ENCODE results near the gene SLC45A2.

Gene SLC45A2

DNA sequence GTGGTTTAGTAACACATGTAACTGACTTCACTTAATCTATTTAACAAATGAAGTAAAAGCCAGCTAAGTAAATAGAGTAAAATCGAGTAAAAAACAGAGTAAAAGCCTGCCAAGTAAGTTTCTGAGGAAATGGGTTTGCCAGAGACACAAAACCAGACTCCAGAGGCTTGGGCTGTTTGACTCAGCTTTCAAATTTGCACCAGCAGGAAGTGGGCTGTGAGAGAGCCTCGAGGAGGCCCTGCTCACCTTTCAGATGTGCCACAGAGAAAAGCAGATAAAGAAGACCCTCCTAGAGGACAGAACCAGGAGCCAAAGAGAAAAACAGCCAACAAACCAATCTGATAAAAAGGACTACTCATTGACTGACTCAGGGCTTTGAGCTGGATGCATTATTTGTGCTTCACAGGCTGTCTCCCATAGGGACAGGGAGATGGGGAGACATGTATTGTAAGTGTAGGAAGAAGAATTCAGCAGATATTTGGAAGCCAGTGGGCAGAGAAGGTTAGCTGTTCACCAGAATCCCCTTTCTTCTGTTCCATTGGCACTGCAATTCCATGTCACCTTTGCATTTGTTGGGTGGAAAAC is 37.7 kb upstream of the SLC45A2 start:
- TF ChIP-seq, protein P1, sequence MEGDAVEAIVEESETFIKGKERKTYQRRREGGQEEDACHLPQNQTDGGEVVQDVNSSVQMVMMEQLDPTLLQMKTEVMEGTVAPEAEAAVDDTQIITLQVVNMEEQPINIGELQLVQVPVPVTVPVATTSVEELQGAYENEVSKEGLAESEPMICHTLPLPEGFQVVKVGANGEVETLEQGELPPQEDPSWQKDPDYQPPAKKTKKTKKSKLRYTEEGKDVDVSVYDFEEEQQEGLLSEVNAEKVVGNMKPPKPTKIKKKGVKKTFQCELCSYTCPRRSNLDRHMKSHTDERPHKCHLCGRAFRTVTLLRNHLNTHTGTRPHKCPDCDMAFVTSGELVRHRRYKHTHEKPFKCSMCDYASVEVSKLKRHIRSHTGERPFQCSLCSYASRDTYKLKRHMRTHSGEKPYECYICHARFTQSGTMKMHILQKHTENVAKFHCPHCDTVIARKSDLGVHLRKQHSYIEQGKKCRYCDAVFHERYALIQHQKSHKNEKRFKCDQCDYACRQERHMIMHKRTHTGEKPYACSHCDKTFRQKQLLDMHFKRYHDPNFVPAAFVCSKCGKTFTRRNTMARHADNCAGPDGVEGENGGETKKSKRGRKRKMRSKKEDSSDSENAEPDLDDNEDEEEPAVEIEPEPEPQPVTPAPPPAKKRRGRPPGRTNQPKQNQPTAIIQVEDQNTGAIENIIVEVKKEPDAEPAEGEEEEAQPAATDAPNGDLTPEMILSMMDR (conservative IDR thresholded peaks at IDR 0.05; ENCODE audit: low read depth, low read length) = no peak
- H3K4me3 ChIP-seq (ENCODE audit: low read depth, low read length) = no peak overlapping the region
- DNase-seq (ENCODE audit: low read depth) = peak; percentile 54

DNA sequence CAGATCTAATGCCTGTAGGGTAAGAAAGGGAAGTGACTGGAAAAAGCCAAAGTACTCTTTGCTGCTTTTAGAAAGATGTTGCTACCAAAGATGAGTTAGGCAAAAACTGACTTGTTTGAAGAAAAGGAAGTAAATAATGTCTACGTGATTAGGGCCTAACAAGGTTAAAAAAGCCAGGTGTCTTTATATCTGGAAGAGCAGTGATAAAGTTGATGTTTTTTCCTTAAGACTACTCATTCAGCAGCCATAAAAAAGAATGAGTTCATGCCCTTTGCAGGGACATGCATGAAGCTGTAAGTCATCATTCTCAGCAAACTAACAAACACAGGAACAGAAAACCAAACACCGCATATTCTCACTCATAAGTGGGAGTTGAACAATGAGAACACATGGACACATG is 36.8 kb upstream of the SLC45A2 start:
- DNase-seq (ENCODE audit: low read depth) = no peak
- H3K4me3 ChIP-seq (ENCODE audit: low read depth, low read length) = no peak overlapping the region
- TF ChIP-seq, protein P1 (conservative IDR thresholded peaks at IDR 0.05; ENCODE audit: low read depth, low read length) = no peak

GRCh38 chr5:34020726-34021125 is 36.2 kb upstream of the SLC45A2 start:
- TF ChIP-seq, protein P1 (conservative IDR thresholded peaks at IDR 0.05; ENCODE audit: low read depth, low read length) = no peak
- no peak for DNase-seq (ENCODE audit: low read depth)
- no peak overlapping the region for H3K4me3 ChIP-seq (ENCODE audit: low read depth, low read length)

- DNase-seq (ENCODE audit: low read depth) = no peak
- TF ChIP-seq, protein P1 (conservative IDR thresholded peaks at IDR 0.05; ENCODE audit: low read depth, low read length) = no peak
These were observed 32.8 kb upstream of the SLC45A2 start for GRCh38 chr5:34017254-34017653.

GRCh38 chr5:34016750-34017149 is 32.3 kb upstream of the SLC45A2 start:
- TF ChIP-seq, protein P1 (conservative IDR thresholded peaks at IDR 0.05; ENCODE audit: low read depth, low read length) = no peak
- no peak for DNase-seq (ENCODE audit: low read depth)
- no peak overlapping the region for H3K4me3 ChIP-seq (ENCODE audit: low read depth, low read length)

More at GRCh38 chr5:34017254-34017653, 32.8 kb upstream of the SLC45A2 start:
- no peak overlapping the region for H3K4me3 ChIP-seq (ENCODE audit: low read depth, low read length)

DNA sequence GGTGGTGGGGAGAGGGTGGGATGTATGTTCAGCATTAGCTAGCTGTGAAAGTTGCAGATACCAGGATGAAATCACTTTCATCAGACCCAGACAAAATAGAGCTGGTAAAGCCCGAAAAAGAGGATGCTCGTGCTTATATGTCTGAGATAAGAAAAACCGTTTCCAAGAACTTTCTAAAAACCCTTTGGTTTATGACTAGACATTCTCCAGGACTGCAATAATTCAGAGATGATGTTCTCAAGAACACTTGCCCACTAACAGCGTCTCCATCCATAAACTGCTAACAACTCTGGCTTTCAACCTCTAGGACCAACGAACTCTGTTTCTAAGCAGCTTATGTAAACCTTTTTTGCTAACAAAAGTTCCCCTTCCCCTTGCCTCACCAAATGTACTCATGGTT is 31.7 kb upstream of the SLC45A2 start:
- TF ChIP-seq, protein P1 (conservative IDR thresholded peaks at IDR 0.05; ENCODE audit: low read depth, low read length) = no peak
- DNase-seq (ENCODE audit: low read depth) = no peak
- no peak overlapping the region for H3K4me3 ChIP-seq (ENCODE audit: low read depth, low read length)

GRCh38 chr5:34015120-34015822 is 30.8 kb upstream of the SLC45A2 start:
- TF ChIP-seq, protein P1 (conservative IDR thresholded peaks at IDR 0.05; ENCODE audit: low read depth, low read length) = no peak
- DNase-seq (ENCODE audit: low read depth) = no peak
- H3K4me3 ChIP-seq (ENCODE audit: low read depth, low read length) = no peak overlapping the region
